Measurements from ENCODE around the gene CLTB.

CLTB gene

GRCh38 chr5:176388003-176388443, 28.3 kb downstream of the CLTB start:
- H3K4me3 ChIP-seq: peak overlapping the region; percentile 79 to 80
- H3K9me3 ChIP-seq: no peaks in the 10 kb centered on the region
- no peak for TF ChIP-seq CTCF (IDR thresholded peaks at IDR 0.05)
- intact Hi-C loops (cut with DNase I; ENCODE audit: low total_unique reads): no loop called here
- H3K27me3 ChIP-seq: no peaks in the 10 kb centered on the region
- H3K27ac ChIP-seq: peak overlapping the region; percentile 88 to 92
- peaks cover 10 to 46% (median 43%) of the 10 kb centered on the region in 3 donors for H3K36me3 ChIP-seq
- DNase-seq: peak in 1 of 2 donors; percentile 71
- H3K4me1 ChIP-seq: peaks cover 0 to 24% (median 20%) of the 10 kb centered on the region in 4 donors

GRCh38 chr5:176387384-176387925, 28.9 kb downstream of the CLTB start:
- Histone ChIP-seq H3K9me3 (no peaks in the 10 kb centered on the region), H3K4me3 (peak overlapping the region; percentile 79 to 80), H3K36me3 (peaks cover 5 to 46% (median 41%) of the 10 kb centered on the region in 3 donors), H3K27me3 (no peaks in the 10 kb centered on the region), H3K27ac (peak overlapping the region; percentile 88 to 92), H3K4me1 (peaks cover 0 to 25% (median 21%) of the 10 kb centered on the region in 4 donors)
- intact Hi-C loops (cut with DNase I; ENCODE audit: low total_unique reads): no loop called here
- no peak for DNase-seq
- no peak for TF ChIP-seq CTCF (IDR thresholded peaks at IDR 0.05)

GRCh38 chr5:176386491-176386890, 29.8 kb downstream of the CLTB start:
- intact Hi-C loops (cut with DNase I; ENCODE audit: low total_unique reads): no loop called here

GRCh38 chr5:176384991-176385390, 31.3 kb downstream of the CLTB start:
- intact Hi-C loops (cut with DNase I; ENCODE audit: low total_unique reads): no loop called here
- TF ChIP-seq CTCF (IDR thresholded peaks at IDR 0.05): no peak
- DNase-seq: no peak
- Histone ChIP-seq H3K4me3 (no peak overlapping the region), H3K9me3 (no peaks in the 10 kb centered on the region), H3K27me3 (no peaks in the 10 kb centered on the region), H3K36me3 (peaks cover 0 to 35% (median 30%) of the 10 kb centered on the region in 3 donors), H3K4me1 (peaks cover 0 to 44% (median 36%) of the 10 kb centered on the region in 4 donors), H3K27ac (no peak overlapping the region)

More at GRCh38 chr5:176386491-176386890, 29.8 kb downstream of the CLTB start:
- peaks cover 0 to 43% (median 37%) of the 10 kb centered on the region in 3 donors for H3K36me3 ChIP-seq
- no peak overlapping the region for H3K4me3 ChIP-seq
- no peaks in the 10 kb centered on the region for H3K9me3 ChIP-seq
- no peak for DNase-seq
- no peak for TF ChIP-seq CTCF (IDR thresholded peaks at IDR 0.05)
- no peaks in the 10 kb centered on the region for H3K27me3 ChIP-seq
- H3K4me1 ChIP-seq: peaks cover 0 to 34% (median 28%) of the 10 kb centered on the region in 4 donors
- H3K27ac ChIP-seq: no peak overlapping the region

GRCh38 chr5:176384366-176384930, 31.9 kb downstream of the CLTB start:
- intact Hi-C loops (cut with DNase I; ENCODE audit: low total_unique reads): no loop called here
- TF ChIP-seq CTCF (IDR thresholded peaks at IDR 0.05): no peak

More at GRCh38 chr5:176384366-176384930, 31.9 kb downstream of the CLTB start:
- Histone ChIP-seq H3K9me3 (no peaks in the 10 kb centered on the region), H3K4me1 (peaks cover 0 to 39% (median 32%) of the 10 kb centered on the region in 4 donors), H3K4me3 (no peak overlapping the region), H3K27ac (no peak overlapping the region), H3K36me3 (peaks cover 0 to 35% (median 30%) of the 10 kb centered on the region in 3 donors), H3K27me3 (no peaks in the 10 kb centered on the region)
- DNase-seq: no peak

Data from tibial artery (tissue), 4 donors.